ENCODE measurements around the gene PLCH1. TPM values are rescaled to one million over a fixed set of nuclear protein-coding genes. Genes with fewer than 3 reads are reported as not detected.

PLCH1 gene
- total RNA-seq, 2 experiments from 2014 or later: 0.21 to 0.27 TPM

DNA sequence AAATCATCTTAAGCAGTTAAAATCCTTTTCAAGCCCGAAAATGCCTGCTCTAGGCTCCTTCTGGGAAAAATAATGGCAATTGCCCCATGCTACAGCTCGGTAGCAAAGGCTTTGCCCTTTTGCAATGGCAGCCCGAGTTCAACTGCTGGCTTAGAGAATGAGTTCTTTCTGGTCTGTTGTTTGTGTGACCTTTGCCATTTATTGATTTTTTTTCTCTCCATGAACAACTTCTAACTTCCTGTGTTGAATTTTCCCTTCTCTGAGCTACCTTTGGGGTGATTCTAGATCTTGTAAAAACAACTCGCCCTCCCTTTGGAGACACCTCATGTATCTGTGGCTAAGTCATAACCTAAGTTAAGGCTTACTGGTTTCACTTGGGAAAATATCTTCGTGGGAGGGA, 139.3 kb downstream of the PLCH1 start:
- H3K27ac Mint-ChIP-seq: no peak overlapping the region

GRCh38 chr3:155604967-155605366, 139.9 kb downstream of the PLCH1 start:
- peaks cover 6% of the 10 kb centered on the region for H3K27me3 Mint-ChIP-seq (ENCODE audit: low read depth)
- intact Hi-C loops (cut with micrococcal nuclease): no loop called here
- no peak for DNase-seq
- no peaks in the 10 kb centered on the region for H3K4me1 Mint-ChIP-seq (ENCODE audit: low read depth)
- H3K4me3 Mint-ChIP-seq: no peak overlapping the region
- no peaks in the 10 kb centered on the region for H3K36me3 Mint-ChIP-seq (ENCODE audit: low read depth)
- CTCF ChIA-PET: no interaction called here
- H3K9me3 Mint-ChIP-seq: peaks cover 7% of the 10 kb centered on the region
- no peak overlapping the region for H3K27ac Mint-ChIP-seq

More for the DNA sequence above, 139.3 kb downstream of the PLCH1 start:
- Mint-ChIP-seq H3K9me3 (peaks cover 7% of the 10 kb centered on the region), H3K36me3 (ENCODE audit: low read depth) (no peaks in the 10 kb centered on the region), H3K4me1 (ENCODE audit: low read depth) (no peaks in the 10 kb centered on the region), H3K4me3 (no peak overlapping the region), H3K27me3 (ENCODE audit: low read depth) (peaks cover 6% of the 10 kb centered on the region)
- CTCF ChIA-PET: interaction anchor here (0.6 kb wide), 1 partner anchor 38 kb away, joined by 4 read pairs; no protein-coding TSS in a partner anchor
- no peak for DNase-seq
- intact Hi-C loops (cut with micrococcal nuclease): no loop called here

GRCh38 chr3:155604126-155604525, 140.7 kb downstream of the PLCH1 start:
- H3K4me3 Mint-ChIP-seq: no peak overlapping the region
- no peak for DNase-seq
- peaks cover 5% of the 10 kb centered on the region for H3K9me3 Mint-ChIP-seq
- CTCF ChIA-PET: no interaction called here
- H3K27ac Mint-ChIP-seq: no peak overlapping the region
- peaks cover 6% of the 10 kb centered on the region for H3K27me3 Mint-ChIP-seq (ENCODE audit: low read depth)
- no peaks in the 10 kb centered on the region for H3K4me1 Mint-ChIP-seq (ENCODE audit: low read depth)
- H3K36me3 Mint-ChIP-seq (ENCODE audit: low read depth): no peaks in the 10 kb centered on the region
- intact Hi-C loops (cut with micrococcal nuclease): no loop called here

DNA sequence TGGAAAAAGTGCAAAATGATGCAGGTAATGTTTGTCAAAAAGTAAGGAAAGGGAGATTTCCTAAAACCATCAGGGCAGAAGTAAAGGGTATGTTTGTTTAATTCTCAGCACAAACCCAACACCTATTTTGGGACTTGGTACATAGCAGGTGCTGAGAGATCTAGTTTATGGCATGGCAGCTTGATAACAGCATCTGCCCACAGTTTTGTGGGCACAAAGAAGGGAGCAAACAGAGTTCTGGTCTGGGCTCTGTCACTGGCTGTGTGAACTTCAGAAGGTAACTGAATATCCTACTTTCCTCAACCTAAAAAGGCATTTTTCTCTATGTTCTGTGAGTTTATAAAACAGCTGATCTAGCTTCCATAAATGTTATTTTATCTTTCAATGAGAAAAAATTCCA, 141.6 kb downstream of the PLCH1 start:
- Mint-ChIP-seq H3K4me1 (ENCODE audit: low read depth) (no peaks in the 10 kb centered on the region), H3K27ac (no peak overlapping the region), H3K4me3 (no peak overlapping the region), H3K9me3 (no peaks in the 10 kb centered on the region), H3K27me3 (ENCODE audit: low read depth) (peaks cover 6% of the 10 kb centered on the region), H3K36me3 (ENCODE audit: low read depth) (no peaks in the 10 kb centered on the region)
- intact Hi-C loops (cut with micrococcal nuclease): no loop called here
- CTCF ChIA-PET: no interaction called here
- no peak for DNase-seq

- H3K4me3 Mint-ChIP-seq: no peak overlapping the region
- no peaks in the 10 kb centered on the region for H3K36me3 Mint-ChIP-seq (ENCODE audit: low read depth)
- H3K9me3 Mint-ChIP-seq: no peaks in the 10 kb centered on the region
- intact Hi-C loops (cut with micrococcal nuclease): no loop called here
- no peak overlapping the region for H3K27ac Mint-ChIP-seq
- peaks cover 6% of the 10 kb centered on the region for H3K27me3 Mint-ChIP-seq (ENCODE audit: low read depth)
- CTCF ChIA-PET: no interaction called here
- no peak for DNase-seq
- H3K4me1 Mint-ChIP-seq (ENCODE audit: low read depth): no peaks in the 10 kb centered on the region
Observed at GRCh38 chr3:155602307-155602706, 142.6 kb downstream of the PLCH1 start.

DNA sequence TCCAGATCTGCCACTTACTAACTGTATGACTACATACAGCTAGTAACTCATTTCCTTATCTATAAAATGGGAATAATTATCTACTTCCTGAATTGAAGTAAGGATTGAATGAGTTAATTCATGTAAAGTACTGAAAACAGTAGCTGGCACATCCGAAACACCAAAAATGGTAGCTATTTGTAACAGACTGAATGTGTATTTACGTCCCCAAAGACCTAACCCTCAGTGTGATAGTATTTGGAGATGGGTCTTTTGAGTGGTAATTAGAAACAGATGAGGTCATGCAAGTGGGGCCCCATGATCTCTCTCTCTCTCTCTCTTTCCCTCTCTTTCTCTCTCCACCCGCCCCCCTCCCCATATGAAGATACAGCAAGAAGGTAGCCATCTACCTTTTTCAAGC, 146.2 kb downstream of the PLCH1 start:
- DNase-seq: no peak
- Mint-ChIP-seq H3K36me3 (ENCODE audit: low read depth) (no peaks in the 10 kb centered on the region), H3K27me3 (ENCODE audit: low read depth) (peaks cover 7% of the 10 kb centered on the region), H3K9me3 (no peaks in the 10 kb centered on the region), H3K4me3 (no peak overlapping the region), H3K27ac (no peak overlapping the region), H3K4me1 (ENCODE audit: low read depth) (no peaks in the 10 kb centered on the region)
- CTCF ChIA-PET: interaction anchor here (0.8 kb wide), 1 partner anchor 103 kb away, joined by 3 read pairs; no protein-coding TSS in a partner anchor
- intact Hi-C loops (cut with micrococcal nuclease): no loop called here

- H3K27me3 Mint-ChIP-seq (ENCODE audit: low read depth): peaks cover 9% of the 10 kb centered on the region
- no peaks in the 10 kb centered on the region for H3K9me3 Mint-ChIP-seq
- CTCF ChIA-PET: no interaction called here
- intact Hi-C loops (cut with micrococcal nuclease): no loop called here
- H3K27ac Mint-ChIP-seq: no peak overlapping the region
- H3K4me3 Mint-ChIP-seq: no peak overlapping the region
- no peak for DNase-seq
- H3K36me3 Mint-ChIP-seq (ENCODE audit: low read depth): no peaks in the 10 kb centered on the region
- no peaks in the 10 kb centered on the region for H3K4me1 Mint-ChIP-seq (ENCODE audit: low read depth)
Observed at GRCh38 chr3:155596615-155597014, 148.3 kb downstream of the PLCH1 start.

DNA sequence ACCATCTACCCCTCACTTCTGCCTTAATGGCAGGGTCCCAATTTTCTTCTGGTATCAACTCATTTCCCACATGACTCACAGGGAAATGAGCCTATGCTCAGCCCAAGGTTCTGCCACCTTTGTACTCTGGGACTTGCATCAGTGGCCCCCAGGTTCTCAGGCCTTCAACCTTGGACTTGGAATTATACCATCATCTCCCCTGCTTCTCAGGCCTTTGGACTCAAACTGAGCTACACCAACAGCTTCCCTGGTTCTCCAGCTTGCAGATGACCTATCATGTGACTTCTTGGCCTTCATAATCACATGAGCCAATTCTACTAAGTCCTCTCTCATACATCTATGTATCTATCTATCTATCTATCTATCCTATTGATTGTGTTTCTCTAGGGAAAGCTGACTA, 149.5 kb downstream of the PLCH1 start:
- H3K27ac Mint-ChIP-seq: no peak overlapping the region
- H3K27me3 Mint-ChIP-seq (ENCODE audit: low read depth): peaks cover 11% of the 10 kb centered on the region
- H3K4me3 Mint-ChIP-seq: no peak overlapping the region
- no peaks in the 10 kb centered on the region for H3K4me1 Mint-ChIP-seq (ENCODE audit: low read depth)
- CTCF ChIA-PET: no interaction called here
- DNase-seq: no peak
- no peaks in the 10 kb centered on the region for H3K36me3 Mint-ChIP-seq (ENCODE audit: low read depth)
- intact Hi-C loops (cut with micrococcal nuclease): no loop called here
- H3K9me3 Mint-ChIP-seq: no peaks in the 10 kb centered on the region

DNA sequence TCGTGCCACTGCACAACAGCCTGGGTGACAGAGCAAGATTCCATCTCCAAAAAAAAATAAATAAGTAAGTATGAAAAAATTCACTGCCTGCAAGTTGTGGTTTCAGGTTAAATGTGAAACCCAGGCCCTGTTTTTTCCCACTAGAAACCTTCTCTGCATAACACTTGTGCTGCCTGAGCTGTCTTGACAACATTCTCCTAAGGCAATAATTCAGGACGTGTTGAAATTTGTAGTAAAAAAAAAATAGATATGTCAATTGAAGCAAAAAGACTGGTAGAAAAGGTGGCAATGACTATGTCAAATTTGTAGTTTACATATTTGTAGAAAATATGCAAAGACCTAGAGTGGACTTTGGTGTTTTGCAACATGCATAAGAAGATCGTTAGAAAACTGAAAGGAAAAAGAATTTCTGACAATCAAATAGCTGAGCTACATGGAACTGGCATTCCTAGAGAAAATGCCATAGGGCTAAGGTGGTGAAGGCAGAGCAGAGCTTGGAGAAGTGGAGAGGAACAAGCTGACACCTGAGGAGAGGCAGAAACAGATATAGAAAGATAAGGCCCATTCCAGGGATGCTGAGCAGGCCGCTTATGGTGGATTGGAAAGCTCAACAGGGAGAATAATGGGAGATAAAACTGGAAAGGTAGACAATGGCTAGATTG, 150.2 kb downstream of the PLCH1 start:
- no peak for DNase-seq
- Mint-ChIP-seq H3K27ac (no peak overlapping the region), H3K27me3 (ENCODE audit: low read depth) (peaks cover 11% of the 10 kb centered on the region), H3K4me3 (no peak overlapping the region), H3K9me3 (no peaks in the 10 kb centered on the region), H3K36me3 (ENCODE audit: low read depth) (no peaks in the 10 kb centered on the region), H3K4me1 (ENCODE audit: low read depth) (no peaks in the 10 kb centered on the region)
- intact Hi-C loops (cut with micrococcal nuclease): no loop called here
- CTCF ChIA-PET: interaction anchor here (0.6 kb wide), 1 partner anchor 1165 kb away, joined by 4 read pairs; the partner anchor contains the start of gene GPR149

DNA sequence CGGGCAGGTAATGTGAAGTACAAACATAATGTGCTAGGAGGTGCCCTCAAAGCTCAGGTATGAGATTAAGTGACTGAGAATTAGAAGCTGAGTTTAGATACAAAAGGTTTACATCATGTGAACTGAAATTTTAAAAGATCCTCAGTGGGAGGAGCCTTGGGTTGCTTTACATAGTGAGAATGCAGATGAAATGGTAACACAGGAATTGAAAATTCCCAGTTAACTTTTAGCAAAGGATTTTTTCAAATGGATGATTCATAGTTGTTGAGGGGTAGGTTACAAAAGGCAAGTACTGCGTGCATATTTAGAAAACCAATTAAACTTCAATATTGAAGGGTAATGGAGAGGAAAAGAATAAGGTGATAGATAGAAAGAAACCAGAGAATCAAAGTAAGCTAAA, 157.3 kb downstream of the PLCH1 start:
- Mint-ChIP-seq H3K27ac (no peak overlapping the region), H3K4me3 (no peak overlapping the region), H3K9me3 (no peaks in the 10 kb centered on the region), H3K4me1 (ENCODE audit: low read depth) (no peaks in the 10 kb centered on the region), H3K27me3 (ENCODE audit: low read depth) (peaks cover 2% of the 10 kb centered on the region), H3K36me3 (ENCODE audit: low read depth) (no peaks in the 10 kb centered on the region)
- CTCF ChIA-PET: no interaction called here
- no peak for DNase-seq
- intact Hi-C loops (cut with micrococcal nuclease): no loop called here

GRCh38 chr3:155585384-155585783, 159.5 kb downstream of the PLCH1 start:
- no peak for DNase-seq
- CTCF ChIA-PET: no interaction called here
- H3K27ac Mint-ChIP-seq: no peak overlapping the region
- H3K4me3 Mint-ChIP-seq: no peak overlapping the region
- H3K4me1 Mint-ChIP-seq (ENCODE audit: low read depth): no peaks in the 10 kb centered on the region
- H3K27me3 Mint-ChIP-seq (ENCODE audit: low read depth): peaks cover 9% of the 10 kb centered on the region
- intact Hi-C loops (cut with micrococcal nuclease): no loop called here
- no peaks in the 10 kb centered on the region for H3K36me3 Mint-ChIP-seq (ENCODE audit: low read depth)
- no peaks in the 10 kb centered on the region for H3K9me3 Mint-ChIP-seq

- CTCF ChIA-PET: interaction anchor here (0.7 kb wide), 1 partner anchor 96 kb away, joined by 4 read pairs; no protein-coding TSS in a partner anchor
- Mint-ChIP-seq H3K27ac (no peak overlapping the region), H3K36me3 (ENCODE audit: low read depth) (no peaks in the 10 kb centered on the region), H3K4me3 (no peak overlapping the region), H3K27me3 (ENCODE audit: low read depth) (peaks cover 9% of the 10 kb centered on the region), H3K9me3 (no peaks in the 10 kb centered on the region), H3K4me1 (ENCODE audit: low read depth) (no peaks in the 10 kb centered on the region)
- intact Hi-C loops (cut with micrococcal nuclease): no loop called here
- no peak for DNase-seq
Observed at GRCh38 chr3:155581579-155581978, 163.3 kb downstream of the PLCH1 start.

GRCh38 chr3:155572085-155572484, 172.8 kb downstream of the PLCH1 start:
- Mint-ChIP-seq H3K4me3 (no peak overlapping the region), H3K27me3 (ENCODE audit: low read depth) (peaks cover 11% of the 10 kb centered on the region), H3K36me3 (ENCODE audit: low read depth) (no peaks in the 10 kb centered on the region), H3K9me3 (no peaks in the 10 kb centered on the region), H3K4me1 (ENCODE audit: low read depth) (no peaks in the 10 kb centered on the region), H3K27ac (no peak overlapping the region)
- intact Hi-C loops (cut with micrococcal nuclease): no loop called here
- CTCF ChIA-PET: no interaction called here
- no peak for DNase-seq
